MG63 (cell line): ENCODE data around the gene CDNF. TPM values are rescaled to one million over a fixed set of nuclear protein-coding genes. Genes with fewer than 3 reads are reported as not detected.
A peak's percentile ranks its signal among the peaks of the same experiment; 100 is the strongest.
"Not testable (repeated sequence)": the region's sequence is repeated elsewhere in the genome, so short reads cannot be mapped to it uniquely, and the experiment has no call there.

Experiments used
- DNase-seq: peaks from one replicate; pipeline ENCODE4 v3.0.0-alpha.2; 2020
- H3K27me3 ChIP-seq: fragments of 250-450 bp; sonication (Bioruptor Pico); 2 replicates; pipeline ENCODE4 v1.5.1; 2020; ENCODE audit warnings: mild to moderate bottlenecking, moderate library complexity
- H3K36me3 ChIP-seq: fragments of 250-450 bp; sonication (Bioruptor Pico); 2 replicates; pipeline ENCODE4 v1.5.1; 2020; ENCODE audit warnings: mild to moderate bottlenecking, moderate library complexity
- H3K4me3 ChIP-seq: fragments of 250-450 bp; sonication (Bioruptor Pico); 2 replicates; pipeline ENCODE4 v1.5.1; 2020; ENCODE audit warnings: mild to moderate bottlenecking, moderate library complexity
- H3K9me3 ChIP-seq: fragments of 250-450 bp; sonication (Bioruptor Pico); 2 replicates; pipeline ENCODE4 v1.5.1; 2020; ENCODE audit warnings: mild to moderate bottlenecking, moderate library complexity
- total RNA-seq: library from RNA; depleted of rRNA; stranded (reverse); fragments of >200 nt; shearing (Covaris generic); gene quantifications from 2 replicates; pipeline ENCODE4 v1.2.3, GENCODE V29; 2014; ENCODE audit warnings: low replicate concordance; rRNA removed

CDNF gene
- 0.92 TPM in 1 of 2 replicates, not detected in the other for total RNA-seq

- peak within 1 kb of the TSS; percentile 80 for H3K4me3 ChIP-seq
- DNase-seq = peak; percentile 97
- no peaks in the 10 kb centered on the region for H3K9me3 ChIP-seq
- H3K36me3 ChIP-seq = peaks cover 29% of the 10 kb centered on the region
- H3K27me3 ChIP-seq = no peaks in the 10 kb centered on the region
Observed at GRCh38 chr10:14837757-14838581, at the start of gene CDNF, which contains the start of the genes HSPA14 and MSANTD7. Gene CDNF (minus strand): TSS chr10:14838037. CDS start chr10:14837946, 91 bp downstream. Gene HSPA14 (plus strand): TSS chr10:14838306. CDS start chr10:14838403, 97 bp downstream. Gene MSANTD7 (plus strand): TSS chr10:14838306. CDS start chr10:14842285, 3,979 bp downstream.

- H3K9me3 ChIP-seq = no peaks in the 10 kb centered on the region
- no peaks in the 10 kb centered on the region for H3K27me3 ChIP-seq
- no peak for DNase-seq
- no peak overlapping the region for H3K4me3 ChIP-seq
- peaks cover 58% of the 10 kb centered on the region for H3K36me3 ChIP-seq
Observed at GRCh38 chr10:14884082-14884481, 46.2 kb upstream of the CDNF start.

DNA sequence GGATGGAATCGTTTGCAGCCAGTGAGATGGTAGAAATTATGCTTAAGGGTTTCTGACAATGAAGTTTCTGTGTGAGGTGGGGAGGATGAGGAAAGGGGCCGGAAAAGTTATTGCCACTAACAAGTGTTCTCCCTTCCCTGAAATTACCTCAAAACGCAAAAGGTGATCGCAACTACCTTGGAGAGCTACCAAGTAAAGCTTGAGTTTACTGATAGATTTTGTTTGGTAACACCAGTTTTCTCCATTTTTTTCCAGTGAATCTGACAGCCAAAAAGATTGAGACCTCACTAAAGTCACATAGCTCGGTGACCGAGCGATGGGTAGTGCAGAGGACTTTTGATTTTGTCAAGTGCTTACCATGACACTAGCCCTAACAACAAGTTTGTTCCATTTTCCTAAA, 42.4 kb upstream of the CDNF start:
- Histone ChIP-seq H3K36me3 (peaks cover 41% of the 10 kb centered on the region), H3K4me3 (peak overlapping the region; percentile 78), H3K27me3 (no peaks in the 10 kb centered on the region), H3K9me3 (no peaks in the 10 kb centered on the region)
- DNase-seq = no peak

DNA sequence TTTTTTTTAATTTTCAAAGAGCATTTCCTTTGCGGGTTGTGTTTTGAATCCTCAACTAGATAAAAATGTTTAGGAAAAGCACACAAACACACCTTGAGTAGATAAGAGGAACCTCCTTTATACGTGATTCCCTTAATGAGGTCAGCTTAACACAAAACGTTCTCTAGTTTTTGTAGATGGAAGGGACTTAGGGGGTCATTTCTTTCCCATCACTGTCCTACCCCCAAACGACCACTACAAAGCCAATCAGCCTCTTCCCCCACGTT, 42.0 kb upstream of the CDNF start:
- no peaks in the 10 kb centered on the region for H3K27me3 ChIP-seq
- no peaks in the 10 kb centered on the region for H3K9me3 ChIP-seq
- H3K4me3 ChIP-seq = peak overlapping the region; percentile 78
- DNase-seq = no peak
- H3K36me3 ChIP-seq = peaks cover 38% of the 10 kb centered on the region

GRCh38 chr10:14879124-14879927, 41.5 kb upstream of the CDNF start:
- DNase-seq = peak; percentile 39

GRCh38 chr10:14878266-14879123, 40.7 kb upstream of the CDNF start, which contains the start of gene SUV39H2:
Gene SUV39H2 (plus strand): TSS chr10:14878866. CDS start chr10:14878889, 23 bp downstream.
- no peaks in the 10 kb centered on the region for H3K9me3 ChIP-seq
- peaks cover 26% of the 10 kb centered on the region for H3K36me3 ChIP-seq
- peak; percentile 95 for DNase-seq
- H3K27me3 ChIP-seq = no peaks in the 10 kb centered on the region
- H3K4me3 ChIP-seq = peak within 1 kb of the TSS; percentile 78

More at GRCh38 chr10:14879124-14879927, 41.5 kb upstream of the CDNF start:
- H3K9me3 ChIP-seq = no peaks in the 10 kb centered on the region
- H3K27me3 ChIP-seq = no peaks in the 10 kb centered on the region
- peak overlapping the region; percentile 78 for H3K4me3 ChIP-seq
- peaks cover 33% of the 10 kb centered on the region for H3K36me3 ChIP-seq

DNA sequence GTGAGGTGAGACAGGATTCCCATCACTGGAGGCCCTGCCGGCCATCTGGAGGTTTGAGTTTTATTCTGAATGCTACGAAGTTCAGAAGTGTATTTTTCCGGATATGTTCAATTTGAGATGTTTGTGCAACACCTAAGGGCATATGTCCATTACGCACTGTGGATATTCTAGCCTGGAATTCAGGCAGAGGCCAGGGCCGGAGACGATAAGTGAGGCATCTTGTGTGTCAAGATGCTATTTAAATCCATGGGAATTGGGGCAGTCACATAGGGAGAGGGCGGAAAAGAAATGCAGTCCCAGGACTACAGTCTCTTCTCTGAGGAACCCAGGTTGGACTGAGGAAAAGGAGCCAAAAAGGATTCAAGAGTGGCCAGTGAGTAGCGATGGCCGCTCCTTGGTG, 38.9 kb upstream of the CDNF start:
- Histone ChIP-seq H3K9me3 (no peaks in the 10 kb centered on the region), H3K27me3 (no peaks in the 10 kb centered on the region), H3K4me3 (no peak overlapping the region), H3K36me3 (peaks cover 21% of the 10 kb centered on the region)
- DNase-seq = no peak

GRCh38 chr10:14875941-14876340, 38.1 kb upstream of the CDNF start:
- Histone ChIP-seq H3K4me3 (no peak overlapping the region), H3K27me3 (no peaks in the 10 kb centered on the region), H3K9me3 (no peaks in the 10 kb centered on the region), H3K36me3 (peaks cover 23% of the 10 kb centered on the region)
- no peak for DNase-seq

- H3K36me3 ChIP-seq = peaks cover 38% of the 10 kb centered on the region
- H3K27me3 ChIP-seq = no peaks in the 10 kb centered on the region
- H3K4me3 ChIP-seq = no peak overlapping the region
- no peaks in the 10 kb centered on the region for H3K9me3 ChIP-seq
- peak; percentile 63 for DNase-seq
Observed at GRCh38 chr10:14873090-14873760, 35.4 kb upstream of the CDNF start.

- H3K4me3 ChIP-seq = not testable (repeated sequence)
Observed at GRCh38 chr10:14864871-14865270, 27.0 kb upstream of the CDNF start.

DNA sequence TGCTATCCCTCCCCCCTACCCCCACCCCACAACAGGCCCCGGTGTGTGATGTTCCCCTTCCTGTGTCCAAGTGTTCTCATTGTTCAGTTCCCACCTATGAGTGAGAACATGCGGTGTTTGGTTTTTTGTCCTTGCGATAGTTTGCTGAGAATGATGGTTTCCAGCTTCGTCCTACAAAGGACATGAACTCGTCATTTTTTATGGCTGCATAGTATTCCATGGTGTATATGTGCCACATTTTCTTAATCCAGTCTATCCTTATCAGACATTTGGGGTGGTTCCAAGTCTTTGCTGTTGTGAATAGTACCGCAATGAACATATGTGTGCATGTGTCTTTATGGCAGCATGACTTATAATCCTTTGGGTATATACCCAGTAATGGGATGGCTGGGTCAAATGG, 26.6 kb upstream of the CDNF start:
- not testable (repeated sequence) for DNase-seq, H3K4me3 ChIP-seq
- peaks cover 45% of the 10 kb centered on the region for H3K36me3 ChIP-seq

More at GRCh38 chr10:14864871-14865270, 27.0 kb upstream of the CDNF start:
- not testable (repeated sequence) for H3K27me3 ChIP-seq, DNase-seq, H3K9me3 ChIP-seq
- peaks cover 48% of the 10 kb centered on the region for H3K36me3 ChIP-seq

GRCh38 chr10:14860791-14861190, 23.0 kb upstream of the CDNF start:
- no peaks in the 10 kb centered on the region for H3K9me3 ChIP-seq
- peaks cover 43% of the 10 kb centered on the region for H3K36me3 ChIP-seq
- H3K4me3 ChIP-seq = no peak overlapping the region
- H3K27me3 ChIP-seq = no peaks in the 10 kb centered on the region
- no peak for DNase-seq

More for the DNA sequence above, 26.6 kb upstream of the CDNF start:
- H3K9me3 ChIP-seq, H3K27me3 ChIP-seq: not testable (repeated sequence)

DNA sequence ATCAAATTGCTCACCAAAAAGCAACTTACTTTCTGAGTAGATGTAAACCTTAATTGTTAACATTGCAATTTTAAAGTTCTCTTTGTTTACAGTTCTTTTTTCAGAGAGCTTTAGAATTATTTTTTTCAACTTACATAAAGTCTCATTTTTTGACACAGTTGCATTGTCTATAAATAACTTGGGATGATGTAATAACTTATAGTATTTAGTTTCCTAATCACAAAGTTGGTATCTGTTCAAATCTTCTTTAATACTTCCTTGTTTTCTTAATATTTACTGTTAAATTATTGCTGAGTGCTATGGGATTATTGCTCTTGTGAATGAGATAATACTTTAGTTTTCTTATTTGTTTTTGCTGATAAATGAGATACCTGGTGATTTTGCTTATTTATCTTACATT, 21.9 kb upstream of the CDNF start:
- no peak for DNase-seq

GRCh38 chr10:14859043-14859442, 21.2 kb upstream of the CDNF start:
- H3K36me3 ChIP-seq = peaks cover 40% of the 10 kb centered on the region

More for the DNA sequence above, 21.9 kb upstream of the CDNF start:
- Histone ChIP-seq H3K9me3 (no peaks in the 10 kb centered on the region), H3K27me3 (no peaks in the 10 kb centered on the region), H3K4me3 (no peak overlapping the region), H3K36me3 (peaks cover 40% of the 10 kb centered on the region)

GRCh38 chr10:14858338-14858960, 20.6 kb upstream of the CDNF start:
- no peak overlapping the region for H3K4me3 ChIP-seq
- H3K9me3 ChIP-seq = no peaks in the 10 kb centered on the region
- H3K36me3 ChIP-seq = peaks cover 45% of the 10 kb centered on the region
- H3K27me3 ChIP-seq = no peaks in the 10 kb centered on the region
- no peak for DNase-seq

More at GRCh38 chr10:14859043-14859442, 21.2 kb upstream of the CDNF start:
- Histone ChIP-seq H3K4me3 (no peak overlapping the region), H3K27me3 (no peaks in the 10 kb centered on the region), H3K9me3 (no peaks in the 10 kb centered on the region)
- no peak for DNase-seq
